HG02885 (cell line): ENCODE results near the gene SLC29A1.

Experiments used
- ATAC-seq: cut with Tn5 transposase; IDR thresholded peaks from one replicate; pipeline ENCODE4 v1.9.1; 2021; ENCODE audit warnings: mild to moderate bottlenecking; ENCODE audit not compliant: unreplicated experiment, poor library complexity

Gene SLC29A1

GRCh38 chr6:44234101-44235025 lies 11.0 kb downstream of the SLC29A1 start:
- ATAC-seq = no peak

DNA sequence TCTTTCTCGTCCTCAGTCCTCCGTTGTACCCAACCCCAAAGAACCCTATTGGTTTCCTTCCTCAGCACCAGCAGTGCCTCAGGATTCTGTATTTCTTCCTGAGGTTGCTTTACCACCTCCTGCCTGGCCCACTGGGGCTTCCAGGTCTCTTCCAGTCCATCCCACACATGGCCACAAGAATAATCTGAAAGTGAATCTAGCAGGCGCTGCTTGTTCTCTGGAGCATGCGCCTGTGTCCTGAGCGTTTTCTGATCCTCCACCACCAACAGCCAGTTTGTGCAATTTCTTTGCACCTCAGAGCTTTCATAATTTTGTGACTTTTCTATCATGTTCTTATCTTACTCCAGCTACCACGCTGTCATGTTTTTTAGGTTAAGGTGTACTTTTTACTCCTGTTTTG lies 11.9 kb downstream of the SLC29A1 start:
- no peak for ATAC-seq

DNA sequence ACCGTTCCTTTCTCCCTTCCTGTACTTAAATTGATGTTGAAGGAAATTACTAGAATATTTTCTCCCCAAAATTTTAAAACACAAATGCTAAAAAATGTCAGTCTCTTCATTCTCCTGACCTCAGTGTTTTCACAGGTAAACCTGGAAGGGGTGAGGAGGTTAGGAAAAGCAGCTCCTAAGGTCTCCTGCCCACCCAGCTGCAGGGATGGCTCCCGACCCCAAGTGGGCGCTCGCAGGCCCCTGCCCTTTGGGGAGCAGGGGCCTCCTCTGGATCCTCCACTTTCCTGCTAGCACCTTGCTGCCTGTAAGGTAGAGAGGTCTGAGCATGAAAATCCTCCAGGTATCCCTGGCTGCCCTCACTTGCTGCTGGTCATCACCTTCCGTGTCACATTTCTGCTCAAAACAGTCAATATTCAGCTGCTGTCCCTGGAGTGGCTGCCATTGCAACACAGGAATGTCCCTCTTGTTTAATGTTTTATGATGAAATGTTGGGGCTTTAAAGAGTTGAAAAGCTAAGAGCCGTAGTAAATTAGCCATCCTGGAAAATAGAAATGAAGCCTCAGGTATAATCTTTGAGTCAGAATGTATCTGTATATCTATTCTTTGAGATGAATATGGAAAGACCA lies 12.6 kb downstream of the SLC29A1 start:
- ATAC-seq = no peak

GRCh38 chr6:44237021-44237812 lies 13.8 kb downstream of the SLC29A1 start:
- ATAC-seq = peak; percentile 59

DNA sequence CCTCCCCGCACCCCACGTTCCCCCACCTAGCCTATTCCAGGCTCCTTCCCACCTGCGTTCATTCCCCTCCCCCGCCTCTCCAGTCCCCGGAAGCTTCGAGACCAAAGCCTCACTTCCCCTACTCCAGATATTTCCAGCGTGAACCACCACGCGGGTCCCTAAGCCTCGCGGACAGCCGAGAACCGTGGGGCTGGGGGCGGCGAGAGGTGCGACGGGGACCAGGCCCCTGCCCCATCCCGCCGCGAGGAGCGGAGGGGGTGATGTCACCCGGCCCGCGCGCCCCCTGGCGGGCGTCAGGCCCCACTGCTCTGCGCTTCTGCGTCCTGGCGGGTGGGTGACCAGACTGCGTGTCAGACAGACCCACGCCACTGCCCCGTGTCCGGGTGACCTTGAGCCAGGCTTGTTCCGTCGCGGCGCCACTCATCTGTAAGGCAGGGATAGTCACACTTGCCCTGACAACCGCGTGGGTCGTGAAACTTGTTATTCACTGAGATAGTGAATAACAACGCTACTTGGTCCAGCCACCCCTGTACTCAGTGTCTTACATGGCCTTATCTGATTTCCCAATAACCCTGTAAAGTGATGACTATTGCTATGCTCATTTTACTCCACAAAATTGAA lies 14.5 kb downstream of the SLC29A1 start:
- peak; percentile 88 for ATAC-seq

DNA sequence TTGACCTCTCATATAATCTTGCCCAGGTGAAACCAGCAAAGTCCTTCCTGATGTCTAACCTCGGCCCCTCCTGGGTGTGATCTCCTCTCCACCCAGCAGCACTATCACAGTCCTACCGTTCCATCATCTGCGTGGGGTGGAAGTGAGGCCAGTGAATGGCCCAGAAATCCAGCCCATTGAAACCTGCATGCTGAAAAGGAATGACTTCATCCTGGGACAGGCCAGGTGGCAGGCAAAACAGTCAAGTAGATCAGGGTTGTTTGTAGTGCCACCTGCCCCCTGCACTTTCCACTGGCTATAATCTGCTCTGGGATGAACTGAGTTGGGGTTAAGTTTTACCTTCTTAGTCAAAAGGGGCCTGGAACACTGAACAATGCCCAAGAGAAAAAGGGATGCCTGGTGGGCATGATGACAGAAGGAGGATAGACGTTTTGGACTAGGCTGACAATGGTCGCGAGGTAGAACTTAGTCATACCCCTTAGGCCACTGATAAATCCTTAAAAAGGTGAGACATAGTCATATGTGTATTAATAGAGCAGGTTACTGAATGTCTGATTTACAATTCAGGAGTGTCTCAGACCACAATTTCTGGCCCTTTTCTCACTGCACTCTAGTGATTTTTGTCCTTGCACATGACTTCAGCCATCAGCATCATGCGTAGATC lies 15.4 kb downstream of the SLC29A1 start:
- ATAC-seq = no peak

- no peak for ATAC-seq
Measured at GRCh38 chr6:44243345-44243744, 19.9 kb downstream of the SLC29A1 start.

DNA sequence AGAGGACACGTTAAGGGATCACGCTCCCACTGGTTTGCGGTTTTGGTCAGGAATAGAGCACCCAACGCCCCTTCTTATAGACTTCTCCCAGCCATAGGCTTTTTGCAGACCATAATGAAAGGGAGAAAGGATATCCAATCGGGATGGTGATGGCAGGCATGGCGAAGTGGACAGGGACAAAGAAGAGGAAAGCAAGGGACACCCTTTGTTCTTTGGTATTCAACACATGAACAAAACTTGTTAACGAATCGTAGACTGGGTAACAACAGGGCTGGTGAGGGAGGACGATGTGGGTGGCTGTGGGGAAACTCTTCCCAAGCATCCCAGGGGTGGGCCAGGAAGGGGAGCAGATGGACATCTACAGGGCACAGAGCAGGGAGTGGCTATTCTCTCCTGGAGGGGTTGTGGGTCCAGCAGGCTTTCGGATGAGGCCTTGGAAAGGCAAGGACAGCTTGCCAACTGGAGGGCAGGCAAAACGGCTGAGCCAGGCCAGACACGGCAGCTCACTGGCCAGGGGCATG lies 22.1 kb downstream of the SLC29A1 start:
- no peak for ATAC-seq

DNA sequence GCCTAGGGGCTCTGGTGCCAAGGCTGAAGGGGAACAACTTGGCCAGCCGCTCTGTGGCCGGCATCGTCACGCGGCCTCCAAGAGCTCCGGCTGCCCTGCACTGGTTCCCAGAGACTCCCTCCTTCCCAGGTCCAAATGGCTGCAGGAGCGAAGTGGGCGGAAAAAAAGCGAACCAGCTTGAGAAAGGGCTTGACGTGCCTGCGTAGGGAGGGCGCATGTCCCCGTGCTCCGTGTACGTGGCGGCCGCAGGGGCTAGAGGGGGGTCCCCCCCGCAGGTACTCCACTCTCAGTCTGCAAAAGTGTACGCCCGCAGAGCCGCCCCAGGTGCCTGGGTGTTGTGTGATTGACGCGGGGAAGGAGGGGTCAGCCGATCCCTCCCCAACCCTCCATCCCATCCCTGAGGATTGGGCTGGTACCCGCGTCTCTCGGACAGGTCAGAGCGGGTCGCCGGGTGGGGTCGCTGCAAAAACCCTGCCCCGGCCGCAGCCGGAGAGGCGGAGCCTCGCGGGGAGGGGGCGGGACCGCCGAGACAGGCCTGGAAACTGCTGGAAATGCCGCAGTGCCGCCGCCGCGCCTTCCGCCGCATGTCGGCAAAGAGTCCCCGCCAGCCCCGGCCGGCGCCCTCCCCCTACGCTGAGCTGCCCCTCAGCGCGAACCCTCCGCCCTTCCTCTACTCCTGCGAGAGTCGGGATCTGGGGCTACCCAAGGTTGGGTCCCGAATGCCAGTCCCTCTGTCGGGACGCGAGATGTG lies 22.7 kb downstream of the SLC29A1 start:
- ATAC-seq = peak; percentile 62

- peak; percentile 66 for ATAC-seq
Measured at GRCh38 chr6:44246663-44247337, 23.4 kb downstream of the SLC29A1 start, which contains the start of gene HSP90AB1. HSP90AB1 (plus strand) TSS chr6:44247101; CDS start chr6:44248630, 1,529 bp downstream.

DNA sequence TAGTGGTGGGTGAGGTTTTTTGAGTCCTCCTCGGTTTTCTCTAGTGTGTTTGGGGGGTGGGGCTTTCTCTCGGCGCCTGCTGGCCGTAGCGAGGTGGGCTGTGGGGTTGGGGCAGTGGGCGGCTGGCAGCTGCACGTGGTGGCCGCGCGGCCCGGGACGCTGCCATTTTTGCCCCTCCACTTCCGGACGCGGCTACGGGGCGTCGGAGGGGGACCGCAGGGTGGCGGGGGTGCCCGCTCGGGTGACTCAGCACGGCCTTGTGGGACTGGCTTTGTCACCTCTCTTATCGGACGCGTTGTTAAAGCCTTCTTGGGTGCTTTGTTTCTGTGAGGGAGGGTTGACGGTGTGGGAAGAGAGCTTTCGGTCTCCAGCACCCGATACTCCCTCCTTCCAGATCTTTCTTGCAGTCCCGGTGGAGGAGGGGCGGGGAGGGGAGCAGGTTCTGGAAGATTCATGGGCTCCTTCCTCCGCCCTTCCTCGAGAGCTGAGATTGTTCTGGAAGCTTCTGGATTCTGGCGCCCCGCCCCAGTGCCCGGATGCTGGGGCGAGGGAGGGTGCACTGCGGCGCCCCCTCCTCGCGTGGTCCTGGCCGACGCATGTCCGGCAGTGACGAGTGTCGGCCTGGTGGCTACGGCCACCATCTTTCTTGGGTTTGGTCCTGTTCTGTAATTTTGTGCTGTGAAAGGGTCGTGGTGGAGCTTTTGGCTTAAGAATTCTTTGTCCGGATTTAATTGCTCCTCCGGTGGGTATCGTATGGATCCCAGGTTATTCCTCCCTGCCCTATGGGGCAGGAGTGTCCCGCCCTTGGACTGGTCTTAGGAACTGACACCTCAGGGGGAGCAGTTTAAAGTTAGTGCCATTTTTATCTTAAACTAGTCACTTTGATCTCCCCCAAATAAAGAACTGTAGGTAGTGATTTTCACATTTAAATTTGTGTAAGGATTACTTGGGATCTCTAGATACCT lies 24.2 kb downstream of the SLC29A1 start:
- ATAC-seq = peak; percentile 28

GRCh38 chr6:44248579-44248978 lies 25.2 kb downstream of the SLC29A1 start:
- ATAC-seq = no peak

- ATAC-seq = no peak
Measured at GRCh38 chr6:44249082-44249748, 25.8 kb downstream of the SLC29A1 start.

GRCh38 chr6:44250067-44250717 lies 26.8 kb downstream of the SLC29A1 start:
- no peak for ATAC-seq

DNA sequence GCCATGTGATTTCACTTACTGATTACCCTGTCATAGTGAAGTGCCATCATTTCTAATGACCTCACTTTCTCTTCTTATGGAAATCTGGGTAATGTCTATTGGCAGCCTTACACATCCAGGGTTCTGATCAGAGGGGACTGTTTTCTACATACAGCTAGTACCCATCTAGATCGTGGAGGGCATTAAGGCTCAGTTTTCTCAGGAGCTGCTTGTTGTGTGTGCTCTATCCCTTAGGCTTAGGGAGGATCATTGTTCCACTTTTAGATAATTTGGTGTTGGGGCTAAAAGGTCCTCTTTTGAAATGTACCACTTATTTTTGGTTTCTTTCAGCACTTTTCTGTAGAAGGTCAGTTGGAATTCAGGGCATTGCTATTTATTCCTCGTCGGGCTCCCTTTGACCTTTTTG lies 27.3 kb downstream of the SLC29A1 start:
- no peak for ATAC-seq
